ENCODE measurements around the gene RASGRF1. TPM values are rescaled to one million over a fixed set of nuclear protein-coding genes. Genes with fewer than 3 reads are reported as not detected.

The RASGRF1 gene
- total RNA-seq, 1 donor from 2014 or later: not detected

DNA sequence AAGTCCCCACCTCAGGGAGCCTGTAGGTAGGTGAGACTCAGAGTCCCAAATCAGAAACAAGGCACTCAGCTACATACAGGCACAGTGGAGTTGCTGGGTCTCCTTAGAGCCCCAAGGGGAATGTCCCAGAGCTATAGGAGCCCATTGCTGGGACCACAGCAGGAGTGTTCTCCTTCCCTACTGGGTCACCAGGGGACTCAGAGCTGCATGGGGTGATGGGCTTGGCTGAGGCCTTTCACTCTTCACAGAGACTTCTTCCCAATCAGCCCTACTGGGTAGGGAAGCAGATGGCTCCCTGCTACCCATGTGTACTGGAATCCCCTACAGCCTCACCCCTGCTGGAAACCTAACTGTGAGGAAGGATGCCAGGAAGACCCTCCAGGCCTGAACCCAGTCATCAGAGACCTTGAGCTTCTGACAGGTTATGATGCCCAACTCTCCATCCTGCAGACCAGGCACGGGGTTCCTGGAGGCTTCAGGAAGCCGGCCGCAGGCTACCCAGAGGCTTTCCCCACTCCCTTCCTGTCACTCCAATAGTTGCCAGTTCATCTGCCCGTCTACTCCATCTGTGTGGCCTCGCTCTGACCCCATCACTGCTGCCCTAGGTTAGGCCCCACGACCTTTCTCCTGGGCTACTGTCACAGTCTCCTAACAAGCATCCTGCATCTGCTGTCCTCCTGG is 24.0 kb downstream of the RASGRF1 start:
- peaks cover 6% of the 10 kb centered on the region for H3K27me3 Mint-ChIP-seq (ENCODE audit: unreplicated experiment)
- no peak for DNase-seq (ENCODE audit: low spot score)
- no peaks in the 10 kb centered on the region for H3K9me3 Mint-ChIP-seq (ENCODE audit: unreplicated experiment)
- no peak overlapping the region for H3K27ac Mint-ChIP-seq (ENCODE audit: unreplicated experiment)
- no peaks in the 10 kb centered on the region for H3K36me3 Mint-ChIP-seq (ENCODE audit: low read depth, unreplicated experiment)
- H3K4me1 Mint-ChIP-seq (ENCODE audit: unreplicated experiment): no peaks in the 10 kb centered on the region
- TF ChIP-seq, protein P1, sequence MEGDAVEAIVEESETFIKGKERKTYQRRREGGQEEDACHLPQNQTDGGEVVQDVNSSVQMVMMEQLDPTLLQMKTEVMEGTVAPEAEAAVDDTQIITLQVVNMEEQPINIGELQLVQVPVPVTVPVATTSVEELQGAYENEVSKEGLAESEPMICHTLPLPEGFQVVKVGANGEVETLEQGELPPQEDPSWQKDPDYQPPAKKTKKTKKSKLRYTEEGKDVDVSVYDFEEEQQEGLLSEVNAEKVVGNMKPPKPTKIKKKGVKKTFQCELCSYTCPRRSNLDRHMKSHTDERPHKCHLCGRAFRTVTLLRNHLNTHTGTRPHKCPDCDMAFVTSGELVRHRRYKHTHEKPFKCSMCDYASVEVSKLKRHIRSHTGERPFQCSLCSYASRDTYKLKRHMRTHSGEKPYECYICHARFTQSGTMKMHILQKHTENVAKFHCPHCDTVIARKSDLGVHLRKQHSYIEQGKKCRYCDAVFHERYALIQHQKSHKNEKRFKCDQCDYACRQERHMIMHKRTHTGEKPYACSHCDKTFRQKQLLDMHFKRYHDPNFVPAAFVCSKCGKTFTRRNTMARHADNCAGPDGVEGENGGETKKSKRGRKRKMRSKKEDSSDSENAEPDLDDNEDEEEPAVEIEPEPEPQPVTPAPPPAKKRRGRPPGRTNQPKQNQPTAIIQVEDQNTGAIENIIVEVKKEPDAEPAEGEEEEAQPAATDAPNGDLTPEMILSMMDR (IDR thresholded peaks at IDR 0.05; ENCODE audit: unreplicated experiment): no peak
- no peak overlapping the region for H3K4me3 Mint-ChIP-seq (ENCODE audit: unreplicated experiment)

DNA sequence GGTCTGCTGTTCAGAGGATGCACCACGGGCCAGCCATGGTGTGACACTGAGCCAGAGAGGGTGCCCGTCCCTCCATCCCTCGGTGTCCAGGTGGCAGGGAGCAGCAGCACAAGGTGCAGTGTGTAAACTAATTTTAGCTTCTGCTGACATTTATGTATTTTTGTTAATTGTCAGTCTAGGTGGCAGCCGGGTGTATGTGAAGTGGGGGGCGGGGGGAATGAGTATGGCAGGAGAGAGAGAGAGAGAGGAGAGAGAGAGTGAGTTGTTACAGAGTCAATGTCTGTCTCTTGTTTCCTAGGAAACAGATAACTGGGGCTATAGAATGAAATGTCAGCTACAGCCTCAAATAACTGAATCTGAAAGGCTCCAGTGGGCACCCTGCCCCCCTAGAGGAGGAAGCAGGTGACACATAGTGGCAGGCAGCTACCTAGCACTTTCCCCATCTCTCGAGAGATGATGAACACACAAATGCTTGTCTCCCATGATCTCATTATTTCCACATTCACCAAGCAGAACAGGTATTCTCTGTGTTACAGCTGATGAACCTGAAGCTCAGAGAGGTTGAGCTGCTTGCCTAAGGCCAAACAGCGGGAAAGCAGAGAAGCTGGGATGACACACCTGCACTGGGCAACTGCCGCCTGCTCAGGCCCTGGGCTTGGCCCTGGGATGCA is 24.7 kb downstream of the RASGRF1 start:
- Mint-ChIP-seq H3K4me1 (ENCODE audit: unreplicated experiment) (no peaks in the 10 kb centered on the region), H3K9me3 (ENCODE audit: unreplicated experiment) (no peaks in the 10 kb centered on the region), H3K27ac (ENCODE audit: unreplicated experiment) (no peak overlapping the region), H3K27me3 (ENCODE audit: unreplicated experiment) (peaks cover 6% of the 10 kb centered on the region), H3K36me3 (ENCODE audit: low read depth, unreplicated experiment) (no peaks in the 10 kb centered on the region), H3K4me3 (ENCODE audit: unreplicated experiment) (no peak overlapping the region)
- TF ChIP-seq, protein P1 (IDR thresholded peaks at IDR 0.05; ENCODE audit: unreplicated experiment): no peak
- DNase-seq (ENCODE audit: low spot score): no peak

DNA sequence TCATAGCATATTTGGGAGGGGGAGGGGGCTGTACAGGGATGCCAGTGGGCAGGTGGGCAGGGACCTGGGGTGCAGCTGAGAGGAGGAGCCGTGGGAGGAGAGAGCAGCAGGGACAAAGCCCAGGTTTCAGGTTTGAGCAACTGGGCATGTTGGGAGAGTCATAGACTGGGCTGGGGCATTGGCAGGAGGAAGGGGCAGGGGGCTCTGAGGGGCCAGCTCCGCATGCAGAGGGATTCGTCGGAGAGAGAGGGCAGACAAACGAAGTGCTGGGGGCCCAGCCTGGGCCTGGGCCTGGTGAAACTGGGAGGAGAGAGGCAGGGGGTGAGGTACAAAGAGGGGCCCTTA is 25.2 kb downstream of the RASGRF1 start:
- no peaks in the 10 kb centered on the region for H3K36me3 Mint-ChIP-seq (ENCODE audit: low read depth, unreplicated experiment)
- H3K9me3 Mint-ChIP-seq (ENCODE audit: unreplicated experiment): no peaks in the 10 kb centered on the region
- H3K4me3 Mint-ChIP-seq (ENCODE audit: unreplicated experiment): no peak overlapping the region
- H3K27me3 Mint-ChIP-seq (ENCODE audit: unreplicated experiment): peaks cover 6% of the 10 kb centered on the region
- TF ChIP-seq, protein P1 (IDR thresholded peaks at IDR 0.05; ENCODE audit: unreplicated experiment): no peak
- DNase-seq (ENCODE audit: low spot score): no peak
- H3K27ac Mint-ChIP-seq (ENCODE audit: unreplicated experiment): no peak overlapping the region
- no peaks in the 10 kb centered on the region for H3K4me1 Mint-ChIP-seq (ENCODE audit: unreplicated experiment)

DNA sequence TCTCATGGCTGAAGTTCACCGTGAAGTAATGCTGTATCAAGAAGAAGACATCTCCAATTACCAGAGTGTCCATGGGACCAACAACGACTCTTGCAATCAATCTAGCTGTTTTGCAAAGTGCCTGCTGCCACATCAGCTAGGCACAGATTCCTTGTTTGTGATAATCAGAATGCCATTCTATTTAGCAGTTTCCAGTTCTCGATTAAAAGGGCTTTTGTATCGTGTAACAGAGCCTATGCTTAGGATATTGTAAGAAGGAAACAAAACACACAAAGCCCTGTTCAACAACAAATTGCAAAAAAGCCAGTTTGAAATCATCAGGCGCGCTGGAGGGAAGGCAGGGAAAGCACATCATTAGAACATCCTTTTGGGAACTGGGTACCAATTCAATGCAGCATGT is 26.1 kb downstream of the RASGRF1 start:
- H3K4me1 Mint-ChIP-seq (ENCODE audit: unreplicated experiment): no peaks in the 10 kb centered on the region

DNA sequence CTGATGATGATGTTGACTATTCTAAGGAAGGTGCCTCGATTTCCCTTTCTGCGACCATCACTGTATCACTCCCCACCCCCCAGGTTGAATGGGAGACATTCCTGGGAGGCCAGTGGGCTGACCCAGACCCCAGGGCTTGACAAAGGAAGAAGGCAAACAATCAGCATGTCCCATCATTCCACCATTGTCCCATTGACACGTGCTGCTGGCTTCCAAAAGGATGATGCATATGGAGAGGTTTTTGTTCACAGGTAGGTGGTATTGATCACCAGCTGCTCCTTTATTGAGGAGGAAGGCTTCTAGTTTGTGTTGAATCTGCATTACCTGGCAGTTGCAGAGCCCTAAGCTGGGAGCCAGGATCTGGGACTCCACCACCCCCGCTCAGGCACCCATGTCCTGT is 30.4 kb downstream of the RASGRF1 start:
- Mint-ChIP-seq H3K27me3 (ENCODE audit: unreplicated experiment) (peaks cover 1% of the 10 kb centered on the region), H3K4me1 (ENCODE audit: unreplicated experiment) (no peaks in the 10 kb centered on the region), H3K4me3 (ENCODE audit: unreplicated experiment) (no peak overlapping the region), H3K27ac (ENCODE audit: unreplicated experiment) (no peak overlapping the region), H3K36me3 (ENCODE audit: low read depth, unreplicated experiment) (no peaks in the 10 kb centered on the region), H3K9me3 (ENCODE audit: unreplicated experiment) (no peaks in the 10 kb centered on the region)
- TF ChIP-seq, protein P1 (IDR thresholded peaks at IDR 0.05; ENCODE audit: unreplicated experiment): no peak
- DNase-seq (ENCODE audit: low spot score): no peak

More for the DNA sequence above, 26.1 kb downstream of the RASGRF1 start:
- TF ChIP-seq, protein P1 (IDR thresholded peaks at IDR 0.05; ENCODE audit: unreplicated experiment): no peak
- Mint-ChIP-seq H3K27me3 (ENCODE audit: unreplicated experiment) (peaks cover 6% of the 10 kb centered on the region), H3K4me3 (ENCODE audit: unreplicated experiment) (no peak overlapping the region), H3K9me3 (ENCODE audit: unreplicated experiment) (no peaks in the 10 kb centered on the region), H3K27ac (ENCODE audit: unreplicated experiment) (no peak overlapping the region), H3K36me3 (ENCODE audit: low read depth, unreplicated experiment) (no peaks in the 10 kb centered on the region)
- DNase-seq (ENCODE audit: low spot score): no peak
